ENCODE measurements around the gene GRAMD4. TPM values are rescaled to one million over a fixed set of nuclear protein-coding genes. Genes with fewer than 3 reads are reported as not detected.

GRAMD4 gene
- total RNA-seq, 1 donor from 2014 or later, result 85.7 TPM

DNA sequence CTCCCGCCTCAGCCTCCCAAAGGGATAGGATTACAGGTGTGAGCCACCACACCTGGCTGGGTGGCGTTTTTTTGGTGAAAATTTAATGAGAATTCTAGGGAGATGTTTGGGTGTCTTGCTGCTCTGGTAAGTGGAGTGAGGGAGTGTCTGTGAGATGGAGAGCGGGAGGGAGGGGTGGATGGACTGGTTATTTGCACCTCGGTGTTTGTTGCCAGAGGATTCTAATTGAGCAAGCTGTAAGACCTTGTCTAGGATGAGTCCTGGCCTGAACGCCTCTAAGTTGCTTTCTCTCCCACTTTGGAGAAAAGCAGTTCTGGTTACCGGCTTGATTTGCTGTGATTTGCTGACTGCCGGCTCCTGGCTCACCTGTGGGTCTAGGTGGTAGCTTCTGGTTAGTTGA is 22.0 kb upstream of the GRAMD4 start:
- H3K27ac Mint-ChIP-seq (ENCODE audit: unreplicated experiment), result peak overlapping the region; percentile 8
- no peaks in the 10 kb centered on the region for H3K36me3 Mint-ChIP-seq (ENCODE audit: unreplicated experiment)
- TF ChIP-seq, protein P1, sequence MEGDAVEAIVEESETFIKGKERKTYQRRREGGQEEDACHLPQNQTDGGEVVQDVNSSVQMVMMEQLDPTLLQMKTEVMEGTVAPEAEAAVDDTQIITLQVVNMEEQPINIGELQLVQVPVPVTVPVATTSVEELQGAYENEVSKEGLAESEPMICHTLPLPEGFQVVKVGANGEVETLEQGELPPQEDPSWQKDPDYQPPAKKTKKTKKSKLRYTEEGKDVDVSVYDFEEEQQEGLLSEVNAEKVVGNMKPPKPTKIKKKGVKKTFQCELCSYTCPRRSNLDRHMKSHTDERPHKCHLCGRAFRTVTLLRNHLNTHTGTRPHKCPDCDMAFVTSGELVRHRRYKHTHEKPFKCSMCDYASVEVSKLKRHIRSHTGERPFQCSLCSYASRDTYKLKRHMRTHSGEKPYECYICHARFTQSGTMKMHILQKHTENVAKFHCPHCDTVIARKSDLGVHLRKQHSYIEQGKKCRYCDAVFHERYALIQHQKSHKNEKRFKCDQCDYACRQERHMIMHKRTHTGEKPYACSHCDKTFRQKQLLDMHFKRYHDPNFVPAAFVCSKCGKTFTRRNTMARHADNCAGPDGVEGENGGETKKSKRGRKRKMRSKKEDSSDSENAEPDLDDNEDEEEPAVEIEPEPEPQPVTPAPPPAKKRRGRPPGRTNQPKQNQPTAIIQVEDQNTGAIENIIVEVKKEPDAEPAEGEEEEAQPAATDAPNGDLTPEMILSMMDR (IDR thresholded peaks at IDR 0.05; ENCODE audit: partially characterized antibody, unreplicated experiment), result no peak
- DNase-seq, result no peak
- peaks cover 7% of the 10 kb centered on the region for H3K27me3 Mint-ChIP-seq (ENCODE audit: unreplicated experiment)
- peaks cover 6% of the 10 kb centered on the region for H3K4me1 Mint-ChIP-seq (ENCODE audit: low read depth, unreplicated experiment)
- H3K4me3 Mint-ChIP-seq (ENCODE audit: unreplicated experiment), result peak overlapping the region; percentile 7
- peaks cover 5% of the 10 kb centered on the region for H3K9me3 Mint-ChIP-seq (ENCODE audit: unreplicated experiment)

DNA sequence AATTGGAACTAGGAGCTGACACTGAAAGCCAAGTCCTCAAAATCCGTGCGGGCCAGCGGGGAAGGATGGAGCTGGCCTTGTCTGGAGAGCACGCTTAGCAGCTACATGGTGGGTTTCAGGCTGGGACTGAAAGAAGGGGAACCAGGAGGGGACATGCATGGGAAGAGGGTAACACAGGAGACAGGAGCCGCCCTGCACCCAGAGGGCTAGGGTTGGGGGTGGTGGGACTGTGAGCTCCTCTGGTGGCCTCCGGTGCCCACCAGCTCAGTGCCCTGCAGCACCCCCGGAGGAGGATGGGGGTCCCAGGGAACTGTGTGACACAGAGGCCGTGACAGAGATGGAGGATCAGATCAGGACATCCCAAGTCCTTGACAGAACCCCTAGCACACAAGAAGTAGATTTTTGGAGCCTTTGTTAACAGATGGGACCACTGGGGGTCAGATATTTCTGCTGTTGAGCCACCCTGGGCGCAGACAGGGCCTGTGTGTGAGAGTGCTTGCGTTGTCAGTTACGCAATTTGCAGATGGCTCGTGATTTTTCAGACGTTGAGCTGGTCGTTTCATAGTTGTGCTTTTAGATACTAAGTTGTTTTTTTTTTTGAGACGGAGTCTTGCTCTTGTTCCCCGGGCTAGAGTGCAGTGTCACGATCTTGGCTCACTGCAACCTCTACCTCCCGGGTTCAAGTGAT is 21.3 kb upstream of the GRAMD4 start:
- TF ChIP-seq, protein P1 (IDR thresholded peaks at IDR 0.05; ENCODE audit: partially characterized antibody, unreplicated experiment), result no peak
- H3K4me1 Mint-ChIP-seq (ENCODE audit: low read depth, unreplicated experiment), result peaks cover 6% of the 10 kb centered on the region
- no peaks in the 10 kb centered on the region for H3K36me3 Mint-ChIP-seq (ENCODE audit: unreplicated experiment)
- peaks cover 5% of the 10 kb centered on the region for H3K9me3 Mint-ChIP-seq (ENCODE audit: unreplicated experiment)
- H3K27ac Mint-ChIP-seq (ENCODE audit: unreplicated experiment), result no peak overlapping the region
- peaks cover 7% of the 10 kb centered on the region for H3K27me3 Mint-ChIP-seq (ENCODE audit: unreplicated experiment)
- no peak for DNase-seq
- no peak overlapping the region for H3K4me3 Mint-ChIP-seq (ENCODE audit: unreplicated experiment)

DNA sequence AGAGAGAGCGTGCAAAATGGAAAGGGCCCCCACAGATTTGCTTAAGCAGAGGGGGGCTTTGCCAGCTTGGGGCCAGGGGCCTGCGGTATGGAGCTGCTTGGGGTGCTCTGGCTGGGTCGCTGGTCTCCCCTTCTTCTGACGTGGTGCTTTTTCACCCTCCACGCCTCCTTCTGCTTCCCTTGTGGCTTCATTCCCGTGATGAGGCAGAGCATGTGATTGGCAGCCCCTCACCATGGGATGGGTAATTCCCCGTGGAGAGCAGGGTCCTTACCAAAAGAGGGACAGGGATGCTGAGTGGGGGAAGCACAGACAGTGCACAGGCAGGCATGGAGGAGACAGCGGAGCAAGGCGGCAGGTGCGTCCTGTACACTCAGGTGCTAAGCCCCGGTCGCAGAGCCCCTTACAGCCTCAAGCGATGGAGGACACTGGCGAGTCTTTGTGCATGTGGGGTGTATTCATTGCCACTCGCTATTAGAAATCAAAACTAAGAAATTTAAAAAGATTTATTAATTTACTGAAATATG is 19.9 kb upstream of the GRAMD4 start:
- TF ChIP-seq, protein P1 (IDR thresholded peaks at IDR 0.05; ENCODE audit: partially characterized antibody, unreplicated experiment), result no peak
- H3K9me3 Mint-ChIP-seq (ENCODE audit: unreplicated experiment), result peaks cover 8% of the 10 kb centered on the region
- peaks cover 3% of the 10 kb centered on the region for H3K36me3 Mint-ChIP-seq (ENCODE audit: unreplicated experiment)
- peaks cover 7% of the 10 kb centered on the region for H3K27me3 Mint-ChIP-seq (ENCODE audit: unreplicated experiment)
- no peak for DNase-seq
- no peak overlapping the region for H3K27ac Mint-ChIP-seq (ENCODE audit: unreplicated experiment)
- no peak overlapping the region for H3K4me3 Mint-ChIP-seq (ENCODE audit: unreplicated experiment)
- H3K4me1 Mint-ChIP-seq (ENCODE audit: low read depth, unreplicated experiment), result peaks cover 14% of the 10 kb centered on the region

DNA sequence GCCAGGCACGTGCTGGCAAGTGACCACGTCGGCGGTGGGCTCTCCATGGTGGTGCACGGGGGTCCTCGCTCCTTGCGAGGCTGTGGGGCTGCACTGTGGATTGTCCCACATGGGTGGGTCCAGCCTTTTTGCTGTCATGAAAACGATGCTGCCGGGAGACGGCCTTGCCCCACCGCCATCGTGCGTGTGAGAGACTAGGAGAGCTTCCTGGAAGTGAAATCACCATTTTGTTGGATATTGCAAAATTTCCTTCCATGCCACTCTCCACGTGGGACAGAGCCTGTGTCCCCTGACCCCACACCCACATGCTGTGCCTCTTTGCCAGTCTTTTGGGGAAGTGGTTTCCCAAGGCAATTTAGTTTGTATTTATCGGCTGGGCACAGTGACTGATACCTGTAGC is 18.2 kb upstream of the GRAMD4 start:
- H3K36me3 Mint-ChIP-seq (ENCODE audit: unreplicated experiment), result peaks cover 4% of the 10 kb centered on the region
- peaks cover 5% of the 10 kb centered on the region for H3K27me3 Mint-ChIP-seq (ENCODE audit: unreplicated experiment)
- DNase-seq, result no peak
- peaks cover 8% of the 10 kb centered on the region for H3K9me3 Mint-ChIP-seq (ENCODE audit: unreplicated experiment)
- TF ChIP-seq, protein P1 (IDR thresholded peaks at IDR 0.05; ENCODE audit: partially characterized antibody, unreplicated experiment), result no peak
- no peak overlapping the region for H3K27ac Mint-ChIP-seq (ENCODE audit: unreplicated experiment)
- H3K4me3 Mint-ChIP-seq (ENCODE audit: unreplicated experiment), result no peak overlapping the region
- H3K4me1 Mint-ChIP-seq (ENCODE audit: low read depth, unreplicated experiment), result peaks cover 11% of the 10 kb centered on the region

DNA sequence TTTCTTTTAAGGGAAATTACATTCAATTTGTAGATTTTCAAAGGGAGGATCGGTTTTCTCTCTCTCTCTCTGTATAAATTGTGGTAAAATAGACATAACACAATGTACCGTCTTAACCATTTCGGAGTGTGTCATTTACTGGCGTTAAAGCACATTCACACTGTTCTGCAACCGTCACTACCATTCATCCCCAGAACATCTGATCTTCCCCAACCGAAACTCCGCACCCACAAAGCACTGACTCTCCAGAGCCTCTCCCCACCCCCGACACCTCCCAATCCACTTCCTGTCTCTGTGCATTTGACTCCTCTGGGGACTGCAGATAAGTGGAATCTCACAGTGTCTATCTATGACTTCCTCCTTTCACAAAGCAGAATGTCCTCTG is 15.9 kb upstream of the GRAMD4 start:
- TF ChIP-seq, protein P1 (IDR thresholded peaks at IDR 0.05; ENCODE audit: partially characterized antibody, unreplicated experiment), result no peak
- H3K27me3 Mint-ChIP-seq (ENCODE audit: unreplicated experiment), result peaks cover 5% of the 10 kb centered on the region
- no peak for DNase-seq
- peaks cover 3% of the 10 kb centered on the region for H3K9me3 Mint-ChIP-seq (ENCODE audit: unreplicated experiment)
- H3K36me3 Mint-ChIP-seq (ENCODE audit: unreplicated experiment), result peaks cover 4% of the 10 kb centered on the region
- peak overlapping the region; percentile 14 for H3K4me3 Mint-ChIP-seq (ENCODE audit: unreplicated experiment)
- H3K27ac Mint-ChIP-seq (ENCODE audit: unreplicated experiment), result no peak overlapping the region
- H3K4me1 Mint-ChIP-seq (ENCODE audit: low read depth, unreplicated experiment), result peaks cover 14% of the 10 kb centered on the region

Measured in glutamatergic neuron (in vitro differentiated cells).